ENCODE results near the gene IPMK. TPM values are rescaled to one million over a fixed set of nuclear protein-coding genes. Genes with fewer than 3 reads are reported as not detected.

IPMK gene
- 7.0 and 7.2 TPM in 2 replicates for total RNA-seq

DNA sequence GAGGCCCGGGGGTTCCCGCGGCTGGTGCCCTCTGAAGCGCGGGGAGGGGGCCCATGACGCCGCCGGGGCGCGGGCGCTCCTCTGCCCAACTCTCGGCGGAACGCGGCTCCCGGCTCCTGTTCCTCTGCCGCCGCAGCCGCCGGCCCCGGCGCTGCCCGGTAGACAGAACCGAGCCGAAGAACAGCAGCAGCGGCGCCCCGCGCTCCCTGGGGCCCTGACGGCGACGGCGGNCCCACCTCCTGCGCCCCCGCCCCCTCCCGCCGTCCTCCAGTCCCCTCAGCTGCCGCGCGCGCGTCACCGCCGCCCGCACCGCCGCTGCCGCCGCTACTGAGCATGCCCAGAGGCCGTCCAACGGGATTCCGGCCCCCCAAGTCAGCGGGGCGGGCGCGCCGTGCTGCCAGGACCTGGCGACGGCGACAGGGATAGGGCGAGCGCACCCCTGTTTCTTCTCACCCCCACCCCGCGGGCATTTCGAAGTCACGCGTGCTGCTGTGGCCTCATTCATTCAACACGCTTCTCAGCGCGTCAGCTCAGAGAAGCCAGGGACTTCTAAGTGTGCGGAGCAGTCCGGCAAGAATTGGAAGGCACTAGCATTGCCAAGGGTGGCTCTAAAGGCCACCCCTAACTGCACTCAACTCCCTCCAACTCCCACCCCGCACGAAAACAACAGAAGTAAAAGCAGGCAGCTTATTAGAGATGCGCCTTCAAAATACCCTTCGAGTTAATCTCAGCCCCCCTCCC is at the start of gene IPMK:
TSS of gene IPMK (minus strand) at position 182 of the 741 bp plus-strand sequence. CDS start 283 bp downstream, outside the sequence.

DNA sequence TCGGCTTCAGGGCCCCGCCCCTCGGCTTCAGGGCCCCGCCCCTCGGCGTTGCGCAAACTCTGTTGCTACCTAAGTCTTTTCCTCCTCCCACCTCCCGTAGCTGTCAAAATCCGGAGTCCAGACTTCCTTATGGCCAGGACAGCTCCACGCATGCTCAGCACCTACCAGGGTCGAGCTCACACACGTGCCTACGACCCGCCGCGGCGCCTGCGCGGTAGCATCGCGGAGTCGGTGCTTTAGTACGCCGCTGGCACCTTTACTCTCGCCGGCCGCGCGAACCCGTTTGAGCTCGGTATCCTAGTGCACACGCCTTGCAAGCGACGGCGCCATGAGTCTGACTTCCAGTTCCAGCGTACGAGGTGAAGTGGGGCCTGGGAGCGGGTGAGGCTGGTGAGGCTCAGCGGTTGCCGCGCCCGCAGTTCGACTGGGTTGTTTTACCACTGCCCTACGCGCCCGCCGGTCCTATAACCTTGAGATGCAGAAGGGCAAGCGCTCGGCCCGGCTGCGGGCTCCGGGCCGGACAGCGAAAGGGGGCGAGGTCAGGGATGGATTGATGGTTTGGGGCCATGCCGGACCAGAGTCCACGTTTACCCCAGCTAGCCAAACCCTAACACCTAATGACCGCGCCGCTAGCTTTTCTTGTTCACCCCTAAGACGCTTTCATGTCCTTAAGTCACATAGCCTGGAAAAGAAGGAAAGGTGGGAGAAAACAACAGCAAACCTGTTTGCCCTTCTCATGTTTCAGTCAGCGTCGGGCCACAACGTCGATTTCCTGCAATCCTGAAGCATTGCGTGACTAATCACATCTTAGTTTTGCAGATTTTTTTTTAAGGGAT is 1.5 kb upstream of the IPMK start, which contains the start of gene CISD1:
TSS of gene CISD1 (plus strand) at position 217 of the 836 bp plus-strand sequence. CDS start at position 329, 112 bp downstream.

Other genes starting within 250 kb of the IPMK start
- gene CISD1, start 1.3 kb upstream of the IPMK start, total RNA-seq = 28.7 and 40.7 TPM in 2 replicates
- gene UBE2D1, start 67.1 kb upstream of the IPMK start, total RNA-seq = 6.4 and 11.1 TPM in 2 replicates
- gene TFAM, start 117.5 kb upstream of the IPMK start, total RNA-seq = 29.6 and 34.0 TPM in 2 replicates
- gene BICC1, start 245.0 kb upstream of the IPMK start, total RNA-seq = 1.9 and 42.2 TPM in 2 replicates